Activated naive CD8-positive, alpha-beta T cell treated with anti-CD3 and anti-CD28 coated beads, Interleukin-2, amount 50 U/mL, for 24 hours (primary cell): ENCODE measurements around the gene NETO1.

ENCODE experiments used
- ATAC-seq: fragments of 150-1000 bp; cut with Tn5 transposase; one replicate; pipeline ENCODE4 v1.10.0; 2021
- DNase-seq: peaks from one replicate; pipeline ENCODE4 v3.0.0; 2021
- H3K27ac Mint-ChIP-seq: one replicate; pipeline ENCODE4 v1.8.0; 2021; ENCODE audit warnings: mild to moderate bottlenecking, mixed read lengths
- H3K27me3 Mint-ChIP-seq: one replicate; pipeline ENCODE4 v1.8.0; 2021; ENCODE audit warnings: mixed read lengths
- H3K36me3 Mint-ChIP-seq: one replicate; pipeline ENCODE4 v1.8.0; 2021; ENCODE audit warnings: low read depth, mixed read lengths
- H3K4me1 Mint-ChIP-seq: one replicate; pipeline ENCODE4 v1.8.0; 2021; ENCODE audit warnings: mixed read lengths
- H3K4me3 Mint-ChIP-seq: one replicate; pipeline ENCODE4 v1.8.0; 2021; ENCODE audit warnings: mild to moderate bottlenecking, moderate library complexity, mixed read lengths
- H3K9me3 Mint-ChIP-seq: one replicate; pipeline ENCODE4 v1.8.0; 2021; ENCODE audit warnings: mixed read lengths

NETO1 gene

DNA sequence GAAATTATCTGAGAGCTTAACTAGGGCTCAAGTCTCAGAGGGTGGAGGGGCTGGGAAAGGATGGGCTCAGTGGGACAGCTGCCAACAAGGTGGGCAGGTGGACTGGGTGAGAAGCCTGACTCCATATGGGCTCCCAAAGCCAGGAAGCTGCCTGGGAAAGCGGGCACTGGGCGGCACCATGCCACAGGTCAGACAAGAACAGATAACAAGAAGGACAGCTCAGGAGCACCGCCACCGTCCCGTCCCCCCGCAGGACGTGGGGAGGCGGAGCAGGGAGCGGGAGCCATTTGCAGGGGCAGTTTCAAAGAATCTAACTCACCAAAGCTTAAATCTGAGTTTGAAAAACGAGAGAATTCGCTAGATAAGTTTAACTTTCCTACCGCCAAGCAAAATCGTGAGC, 45.6 kb downstream of the NETO1 start:
- Mint-ChIP-seq H3K27ac (no peak overlapping the region), H3K4me1 (no peaks in the 10 kb centered on the region), H3K27me3 (no peaks in the 10 kb centered on the region), H3K9me3 (no peaks in the 10 kb centered on the region), H3K4me3 (no peak overlapping the region), H3K36me3 (no peaks in the 10 kb centered on the region)
- DNase-seq: no peak
- ATAC-seq: no peak

DNA sequence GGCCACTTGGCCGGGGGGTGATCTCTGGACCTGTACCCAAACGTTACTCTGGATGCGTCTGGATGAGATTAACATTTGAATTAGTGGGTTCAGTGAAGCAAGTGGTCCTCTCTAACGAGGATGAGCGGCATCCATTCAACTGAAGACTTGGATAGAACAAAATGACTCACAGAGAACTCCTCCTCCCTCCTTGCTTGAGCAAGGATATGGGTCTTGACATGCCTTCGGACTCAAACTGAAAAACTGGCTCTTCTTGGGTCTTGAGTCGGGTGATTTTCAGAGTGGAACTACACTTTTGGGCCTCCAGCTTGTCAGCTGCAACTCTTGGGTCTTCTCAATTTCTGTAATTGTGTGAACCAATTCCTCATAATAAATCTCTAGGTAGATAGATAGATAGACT, 47.2 kb downstream of the NETO1 start:
- DNase-seq (no peak), ATAC-seq (no peak)
- Mint-ChIP-seq H3K27me3 (no peaks in the 10 kb centered on the region), H3K9me3 (no peaks in the 10 kb centered on the region), H3K27ac (no peak overlapping the region), H3K36me3 (no peaks in the 10 kb centered on the region), H3K4me3 (no peak overlapping the region), H3K4me1 (no peaks in the 10 kb centered on the region)

DNA sequence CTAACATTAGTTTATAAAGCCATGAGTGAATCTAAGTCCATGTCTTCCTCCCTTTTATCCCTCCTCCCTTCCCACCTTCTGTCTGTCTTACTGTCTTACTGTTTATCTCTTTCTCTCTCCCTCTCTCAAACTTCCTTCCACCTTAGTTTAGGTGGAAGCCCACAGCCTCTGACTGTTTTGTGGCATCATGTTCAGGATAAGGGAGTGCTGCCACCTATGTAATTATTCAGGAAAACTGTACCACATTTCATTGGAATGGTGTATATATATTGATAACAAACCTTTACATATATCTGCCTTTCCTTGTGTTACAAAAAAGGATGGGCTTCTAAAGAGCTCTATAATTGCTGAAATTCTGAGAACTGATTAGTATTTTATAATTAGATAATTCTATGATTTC, 48.7 kb downstream of the NETO1 start:
- H3K4me3 Mint-ChIP-seq: no peak overlapping the region
- no peak overlapping the region for H3K27ac Mint-ChIP-seq
- DNase-seq (no peak), ATAC-seq (no peak)
- no peaks in the 10 kb centered on the region for H3K27me3 Mint-ChIP-seq
- H3K4me1 Mint-ChIP-seq: no peaks in the 10 kb centered on the region
- no peaks in the 10 kb centered on the region for H3K9me3 Mint-ChIP-seq
- H3K36me3 Mint-ChIP-seq: no peaks in the 10 kb centered on the region

DNA sequence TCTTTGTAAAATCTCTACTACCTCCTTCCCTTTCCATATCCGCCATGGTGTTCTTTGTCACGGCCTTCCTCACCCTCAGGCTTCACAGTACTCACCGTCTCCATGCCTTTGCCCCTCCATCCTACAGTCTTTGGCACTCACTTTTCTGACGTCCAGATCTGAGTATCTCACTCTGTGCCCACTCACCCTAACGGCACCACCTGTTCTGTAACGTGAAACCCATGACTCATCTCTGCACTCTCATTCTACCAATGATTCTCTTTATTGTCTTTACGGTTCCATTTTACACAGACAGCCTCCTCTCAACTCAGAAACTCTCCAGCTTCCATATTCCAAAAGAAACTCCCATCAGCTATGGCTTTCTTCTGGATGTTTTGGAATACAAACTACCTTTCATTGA, 56.7 kb downstream of the NETO1 start:
- no peak for DNase-seq
- H3K9me3 Mint-ChIP-seq: no peaks in the 10 kb centered on the region
- no peak overlapping the region for H3K27ac Mint-ChIP-seq
- no peak for ATAC-seq
- no peaks in the 10 kb centered on the region for H3K4me1 Mint-ChIP-seq
- no peaks in the 10 kb centered on the region for H3K36me3 Mint-ChIP-seq
- H3K27me3 Mint-ChIP-seq: peaks cover 4% of the 10 kb centered on the region
- no peak overlapping the region for H3K4me3 Mint-ChIP-seq

DNA sequence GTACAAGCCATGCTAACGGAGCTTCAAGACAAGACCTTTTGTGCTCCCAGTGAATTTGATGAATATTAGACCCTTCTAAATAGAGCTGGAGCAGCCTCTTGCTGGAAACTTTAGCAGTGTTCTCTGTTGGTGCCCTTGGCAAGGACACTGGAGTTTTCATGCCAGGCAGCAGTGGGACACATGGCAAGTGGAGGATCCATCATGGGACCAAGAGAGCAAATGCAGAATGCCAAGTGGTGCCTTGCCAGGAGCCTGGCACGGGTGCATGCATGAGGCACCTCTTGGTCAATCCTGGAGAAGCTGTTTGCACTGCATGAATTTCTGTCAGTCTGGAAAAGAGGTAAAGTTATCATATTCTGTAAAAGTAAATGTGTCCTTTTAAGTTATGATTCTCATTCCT, 59.1 kb downstream of the NETO1 start:
- no peaks in the 10 kb centered on the region for H3K4me1 Mint-ChIP-seq
- DNase-seq (no peak), ATAC-seq (no peak)
- no peaks in the 10 kb centered on the region for H3K9me3 Mint-ChIP-seq
- no peaks in the 10 kb centered on the region for H3K36me3 Mint-ChIP-seq
- peaks cover 4% of the 10 kb centered on the region for H3K27me3 Mint-ChIP-seq
- no peak overlapping the region for H3K4me3 Mint-ChIP-seq
- H3K27ac Mint-ChIP-seq: no peak overlapping the region

DNA sequence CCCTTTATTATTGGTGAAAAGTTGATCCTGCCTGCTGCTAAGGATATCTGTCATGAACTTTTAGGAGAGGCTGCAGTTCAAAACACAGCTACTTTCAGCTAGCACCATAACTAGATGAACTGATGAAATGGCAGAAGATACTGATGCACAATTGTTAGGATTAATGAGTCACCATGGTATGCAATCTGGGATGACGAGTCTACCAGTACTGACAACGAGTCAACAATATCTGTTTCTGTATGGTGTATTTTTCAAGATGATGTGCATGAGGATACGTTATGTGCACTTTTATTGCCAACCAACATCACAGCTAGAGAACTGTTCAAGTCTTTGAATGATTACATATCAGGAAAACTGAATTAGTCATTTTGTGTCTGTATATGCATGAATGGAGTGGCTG, 68.7 kb downstream of the NETO1 start:
- no peaks in the 10 kb centered on the region for H3K4me1 Mint-ChIP-seq
- H3K27me3 Mint-ChIP-seq: no peaks in the 10 kb centered on the region
- no peaks in the 10 kb centered on the region for H3K9me3 Mint-ChIP-seq
- H3K36me3 Mint-ChIP-seq: no peaks in the 10 kb centered on the region
- H3K4me3 Mint-ChIP-seq: no peak overlapping the region
- DNase-seq (no peak), ATAC-seq (no peak)
- no peak overlapping the region for H3K27ac Mint-ChIP-seq

DNA sequence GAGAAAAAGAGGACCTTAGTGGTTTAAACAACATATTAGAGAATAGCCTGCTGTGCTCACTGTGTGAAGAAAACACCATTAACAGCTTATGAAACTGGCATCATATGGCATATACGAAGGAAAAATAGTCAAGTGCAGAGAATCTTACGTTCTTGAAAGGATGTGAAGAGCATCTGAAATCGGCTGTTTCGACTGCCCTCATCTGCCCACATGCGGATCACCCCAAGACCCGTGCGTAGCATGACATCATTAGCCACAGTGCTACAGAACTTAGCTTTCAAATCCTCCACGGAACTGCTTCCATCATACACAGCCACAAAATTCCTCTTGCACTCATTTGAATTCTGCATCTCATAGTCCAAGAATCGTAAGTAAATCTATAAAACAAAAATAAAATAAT, 84.3 kb downstream of the NETO1 start:
- H3K9me3 Mint-ChIP-seq: peaks cover 3% of the 10 kb centered on the region
- no peaks in the 10 kb centered on the region for H3K27me3 Mint-ChIP-seq
- DNase-seq (no peak), ATAC-seq (no peak)
- no peak overlapping the region for H3K27ac Mint-ChIP-seq
- H3K36me3 Mint-ChIP-seq: no peaks in the 10 kb centered on the region
- H3K4me1 Mint-ChIP-seq: no peaks in the 10 kb centered on the region
- H3K4me3 Mint-ChIP-seq: no peak overlapping the region

DNA sequence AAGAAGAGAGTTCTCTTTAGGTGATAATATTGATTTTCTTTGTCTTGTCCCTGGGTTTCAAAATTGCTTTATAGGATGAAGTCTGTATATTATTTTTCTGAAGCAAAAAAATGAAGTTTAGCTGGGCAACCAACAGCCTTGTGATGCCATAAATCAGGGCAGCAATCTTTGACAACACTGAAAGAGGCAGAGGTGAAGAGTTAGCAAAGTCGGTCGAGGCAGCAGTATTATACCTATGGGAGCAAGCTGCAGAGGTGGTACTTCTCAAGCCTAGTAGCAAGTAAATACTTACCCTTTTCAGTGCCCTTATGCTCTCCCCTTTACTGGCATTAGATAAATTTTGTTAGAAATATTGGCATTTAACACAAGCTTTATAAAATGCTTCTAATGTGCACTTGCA, 92.9 kb downstream of the NETO1 start:
- DNase-seq: no peak
- H3K36me3 Mint-ChIP-seq: no peaks in the 10 kb centered on the region
- no peaks in the 10 kb centered on the region for H3K9me3 Mint-ChIP-seq
- no peak overlapping the region for H3K27ac Mint-ChIP-seq
- H3K4me3 Mint-ChIP-seq: no peak overlapping the region
- no peaks in the 10 kb centered on the region for H3K4me1 Mint-ChIP-seq
- H3K27me3 Mint-ChIP-seq: no peaks in the 10 kb centered on the region
- no peak for ATAC-seq

DNA sequence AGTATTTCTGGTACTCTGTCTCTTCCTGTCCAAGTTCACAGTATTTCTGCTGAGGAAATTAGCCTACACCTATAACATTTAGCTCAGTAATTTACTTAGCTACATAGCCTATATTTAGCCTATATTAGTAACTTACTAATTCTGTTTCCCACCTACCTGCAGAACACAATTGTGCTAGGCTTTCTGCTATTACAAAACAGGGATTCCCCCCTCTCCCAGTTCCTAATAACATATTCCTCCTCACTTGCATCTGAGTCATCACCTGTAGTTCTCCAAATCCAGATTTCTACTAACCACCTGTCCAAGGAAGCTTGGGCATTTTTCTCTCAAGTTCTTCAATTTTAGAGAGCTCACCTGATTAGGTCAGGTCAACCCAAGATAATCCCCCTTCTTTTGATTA, 94.9 kb downstream of the NETO1 start:
- Mint-ChIP-seq H3K4me1 (no peaks in the 10 kb centered on the region), H3K4me3 (no peak overlapping the region), H3K27ac (no peak overlapping the region), H3K36me3 (no peaks in the 10 kb centered on the region), H3K9me3 (no peaks in the 10 kb centered on the region), H3K27me3 (no peaks in the 10 kb centered on the region)
- no peak for ATAC-seq
- no peak for DNase-seq

DNA sequence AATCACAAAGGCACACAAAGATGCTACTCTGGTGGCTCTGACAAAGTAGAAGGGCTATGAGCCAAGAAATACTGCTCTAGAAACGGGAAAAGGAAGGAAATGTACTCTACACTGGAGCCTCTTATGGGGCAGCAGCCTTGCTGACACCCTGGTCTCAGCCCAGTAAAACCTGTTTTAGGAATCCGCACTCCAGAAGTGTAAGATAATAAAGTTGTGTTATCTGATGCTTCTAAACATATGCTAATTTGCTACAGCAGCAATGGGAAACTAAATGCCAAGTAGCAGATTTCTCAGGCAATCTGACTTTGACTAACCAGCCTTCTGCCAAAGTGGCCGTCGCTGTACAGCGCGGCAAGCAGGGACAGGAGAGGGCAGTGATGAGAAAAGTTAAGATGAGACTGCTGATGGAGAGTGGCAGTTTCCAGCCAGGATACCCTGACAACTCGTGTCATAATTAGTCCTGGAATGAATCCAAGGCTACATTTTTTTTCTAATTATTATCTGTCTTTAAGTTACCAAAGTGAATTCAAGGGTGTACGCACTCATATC, 99.0 kb downstream of the NETO1 start:
- no peaks in the 10 kb centered on the region for H3K36me3 Mint-ChIP-seq

DNA sequence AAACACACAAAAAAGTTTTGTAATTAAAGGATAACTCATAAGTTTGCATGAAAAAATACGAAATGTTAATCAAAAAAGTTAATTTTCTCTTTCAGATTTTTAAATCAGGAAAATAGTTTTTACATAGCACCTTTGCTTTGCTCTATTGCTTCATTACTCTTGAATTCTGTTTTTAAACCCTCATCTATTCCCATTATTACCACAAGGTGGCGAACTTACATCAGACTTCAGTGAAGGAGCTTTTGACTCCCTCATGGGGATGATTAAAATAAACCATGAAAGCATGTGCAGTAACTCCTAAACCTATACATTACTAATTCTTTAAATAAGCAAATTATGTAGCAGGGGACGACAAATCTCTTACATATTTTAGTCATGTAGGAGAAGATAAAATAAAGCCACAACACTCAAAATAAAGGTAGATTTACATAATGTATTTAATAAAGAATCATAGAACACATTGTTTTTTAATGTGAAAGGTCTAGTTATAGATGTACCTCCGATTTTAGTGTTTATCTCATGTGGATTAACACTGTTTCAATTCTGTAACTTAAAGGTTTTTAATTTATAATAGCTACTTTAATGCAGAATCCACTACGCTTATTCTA, 105.2 kb downstream of the NETO1 start:
- no peaks in the 10 kb centered on the region for H3K4me1 Mint-ChIP-seq
- H3K4me3 Mint-ChIP-seq: no peak overlapping the region
- H3K9me3 Mint-ChIP-seq: no peaks in the 10 kb centered on the region
- no peaks in the 10 kb centered on the region for H3K36me3 Mint-ChIP-seq
- peaks cover 2% of the 10 kb centered on the region for H3K27me3 Mint-ChIP-seq
- DNase-seq (no peak), ATAC-seq (no peak)
- H3K27ac Mint-ChIP-seq: no peak overlapping the region

More for the DNA sequence above, 99.0 kb downstream of the NETO1 start:
- Mint-ChIP-seq H3K9me3 (no peaks in the 10 kb centered on the region), H3K27ac (no peak overlapping the region), H3K4me1 (no peaks in the 10 kb centered on the region), H3K4me3 (no peak overlapping the region), H3K27me3 (no peaks in the 10 kb centered on the region)
- DNase-seq (no peak), ATAC-seq (no peak)

DNA sequence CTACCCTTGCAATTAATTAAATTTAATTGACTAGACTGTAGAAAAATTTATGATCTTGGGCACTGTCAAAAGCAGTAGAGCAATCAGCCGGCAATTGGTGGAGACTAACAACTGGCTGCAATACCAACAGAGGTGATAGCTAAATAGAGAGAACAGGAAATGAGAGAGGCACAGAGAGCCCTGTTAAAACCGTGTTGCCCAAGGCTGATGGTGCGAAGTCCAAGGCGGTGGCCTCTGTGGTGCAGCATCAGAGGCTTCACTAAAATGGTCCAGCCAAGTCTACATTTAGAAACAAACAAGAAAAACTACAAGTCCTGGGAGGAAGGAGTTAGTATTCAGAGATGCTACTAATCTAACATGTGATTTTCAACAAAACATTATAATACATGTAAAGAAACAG, 115.6 kb downstream of the NETO1 start:
- ATAC-seq (no peak), DNase-seq (no peak)
- no peaks in the 10 kb centered on the region for H3K27me3 Mint-ChIP-seq
- H3K4me1 Mint-ChIP-seq: no peaks in the 10 kb centered on the region
- no peak overlapping the region for H3K27ac Mint-ChIP-seq
- H3K36me3 Mint-ChIP-seq: no peaks in the 10 kb centered on the region
- no peaks in the 10 kb centered on the region for H3K9me3 Mint-ChIP-seq
- no peak overlapping the region for H3K4me3 Mint-ChIP-seq

DNA sequence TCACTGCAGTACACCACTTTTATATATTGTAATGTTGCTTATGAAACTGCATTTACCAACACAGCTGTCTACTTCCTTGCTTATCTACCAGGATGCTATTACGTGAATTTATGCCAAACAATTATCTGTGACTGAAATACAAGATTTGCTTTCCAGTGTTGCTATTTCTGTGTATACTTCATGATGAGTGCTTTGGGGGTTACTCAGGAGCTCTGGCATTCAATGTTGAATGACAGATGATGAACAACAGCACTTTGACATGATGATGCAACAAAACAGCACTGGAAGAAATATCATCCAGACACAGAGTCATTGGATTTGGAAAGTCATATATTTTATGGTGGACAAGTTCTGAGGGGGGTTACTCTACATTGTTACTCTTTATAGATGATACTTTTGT, 125.8 kb downstream of the NETO1 start:
- DNase-seq (no peak), ATAC-seq (no peak)
- Mint-ChIP-seq H3K4me1 (no peaks in the 10 kb centered on the region), H3K27ac (no peak overlapping the region), H3K4me3 (no peak overlapping the region), H3K36me3 (no peaks in the 10 kb centered on the region), H3K9me3 (no peaks in the 10 kb centered on the region), H3K27me3 (no peaks in the 10 kb centered on the region)

DNA sequence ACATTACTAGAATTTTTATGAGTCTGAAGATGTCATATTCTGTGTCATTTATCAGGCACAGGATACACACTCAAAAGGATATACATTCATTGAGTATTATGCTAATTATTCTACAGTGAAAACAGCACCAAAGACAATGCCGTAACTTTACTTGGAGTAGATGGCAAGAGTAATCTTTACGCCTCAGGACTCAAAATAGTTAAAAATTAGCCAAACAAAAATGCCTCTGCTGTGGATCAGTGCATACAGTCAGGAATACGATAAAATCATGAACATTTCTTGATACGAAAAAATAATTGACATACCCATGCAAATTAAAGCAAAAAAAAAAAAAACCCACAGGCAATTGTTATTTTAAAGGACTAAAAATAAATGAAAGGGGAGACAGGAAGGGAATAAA, 129.7 kb downstream of the NETO1 start:
- H3K4me1 Mint-ChIP-seq: no peaks in the 10 kb centered on the region

DNA sequence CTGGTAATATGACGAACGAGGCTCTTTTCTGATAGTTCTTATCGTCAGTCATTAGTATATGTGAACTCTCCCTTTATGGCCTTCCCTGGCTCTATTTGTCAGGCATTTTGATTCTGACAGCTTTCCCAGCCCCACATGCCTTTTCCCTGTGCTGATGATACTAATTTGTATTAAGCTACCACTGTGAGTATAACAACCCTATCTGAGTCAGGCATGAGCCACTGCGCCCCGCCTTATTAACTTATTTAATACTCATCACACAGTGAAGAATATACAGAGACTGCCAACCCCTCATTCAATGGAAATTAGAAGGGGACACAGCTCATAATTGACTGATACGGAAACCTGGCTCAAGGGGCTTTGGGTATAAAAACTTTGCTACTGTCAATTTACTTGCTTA, 140.0 kb downstream of the NETO1 start:
- Mint-ChIP-seq H3K27ac (no peak overlapping the region), H3K4me3 (no peak overlapping the region), H3K36me3 (no peaks in the 10 kb centered on the region), H3K27me3 (no peaks in the 10 kb centered on the region), H3K9me3 (no peaks in the 10 kb centered on the region), H3K4me1 (no peaks in the 10 kb centered on the region)
- DNase-seq: no peak
- no peak for ATAC-seq

More for the DNA sequence above, 129.7 kb downstream of the NETO1 start:
- Mint-ChIP-seq H3K36me3 (no peaks in the 10 kb centered on the region), H3K27ac (no peak overlapping the region), H3K9me3 (no peaks in the 10 kb centered on the region), H3K27me3 (no peaks in the 10 kb centered on the region), H3K4me3 (no peak overlapping the region)
- DNase-seq (no peak), ATAC-seq (no peak)

DNA sequence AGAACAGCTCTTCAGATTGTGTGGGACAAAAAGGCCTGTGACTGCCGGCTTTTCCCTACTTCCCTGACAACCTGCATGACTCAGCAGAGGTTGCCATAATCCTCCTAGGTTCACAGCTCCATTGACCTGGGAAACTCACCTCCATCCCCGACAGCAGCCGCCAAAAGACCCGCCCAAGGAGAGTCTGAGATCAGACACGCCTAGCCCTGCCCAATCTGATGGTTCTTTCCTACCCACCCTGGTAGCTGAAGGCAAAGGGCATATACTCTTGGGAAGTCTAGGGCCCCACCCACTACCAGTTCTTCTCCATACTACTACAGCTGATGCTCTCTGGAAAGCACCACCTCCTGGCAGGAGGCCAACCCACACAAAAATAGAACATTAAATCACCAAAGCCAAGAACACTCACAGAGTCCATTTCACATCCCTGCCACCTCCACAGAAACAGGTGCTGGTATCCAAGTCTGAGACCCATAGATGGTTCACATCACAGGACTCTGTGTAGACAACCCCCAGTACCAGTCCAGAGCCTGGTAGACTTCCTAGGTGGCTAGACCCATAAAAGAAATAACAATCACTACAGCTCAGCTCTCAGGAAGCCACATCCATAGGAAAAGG, 140.6 kb downstream of the NETO1 start:
- H3K4me1 Mint-ChIP-seq: no peaks in the 10 kb centered on the region
- no peak overlapping the region for H3K27ac Mint-ChIP-seq
- H3K4me3 Mint-ChIP-seq: no peak overlapping the region
- no peaks in the 10 kb centered on the region for H3K36me3 Mint-ChIP-seq
- no peak for DNase-seq
- H3K9me3 Mint-ChIP-seq: peaks cover under 1% of the 10 kb centered on the region
- no peak for ATAC-seq
- no peaks in the 10 kb centered on the region for H3K27me3 Mint-ChIP-seq
